Measurements from ENCODE around the gene ADCY9. TPM values are rescaled to one million over a fixed set of nuclear protein-coding genes. Genes with fewer than 3 reads are reported as not detected.

The ADCY9 gene
- total and polyA plus RNA-seq, 12 donors, result 2.3 to 37.6 (median 17.8) TPM

DNA sequence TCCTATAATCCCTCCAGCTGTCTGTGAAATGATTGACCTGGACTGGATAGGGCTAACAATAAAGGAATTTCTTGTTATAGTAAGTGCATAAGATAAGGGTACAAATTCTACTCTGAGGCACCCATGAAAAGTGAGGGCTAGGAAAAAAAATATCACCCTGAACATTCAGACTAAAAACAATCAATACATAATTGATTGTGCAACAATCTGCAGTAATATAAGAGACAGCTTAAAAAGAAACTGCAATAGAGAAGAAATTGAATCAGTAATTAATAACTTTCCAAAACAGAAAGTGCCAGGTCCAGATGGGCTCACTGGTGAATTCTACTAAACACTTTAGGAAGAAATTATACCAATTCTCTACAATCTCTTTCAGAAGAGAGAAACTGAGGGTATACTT is 191.5 kb downstream of the ADCY9 start:
- Histone ChIP-seq H3K27ac (no peak overlapping the region), H3K9me3 (replicated peaks in 1 of 3) (no peaks in the 10 kb centered on the region), H3K27me3 (no peaks in the 10 kb centered on the region), H3K4me3 (no peak overlapping the region), H3K36me3 (replicated peaks in 1 of 2) (no peaks in the 10 kb centered on the region), H3K4me1 (replicated peaks in 1 of 2) (no peaks in the 10 kb centered on the region)
- intact Hi-C loops (cut with DNase I), result no loop called here
- DNase-seq, result no peak
- no peak for TF ChIP-seq POLR2A (IDR thresholded peaks at IDR 0.05)
- TF ChIP-seq, protein P1, sequence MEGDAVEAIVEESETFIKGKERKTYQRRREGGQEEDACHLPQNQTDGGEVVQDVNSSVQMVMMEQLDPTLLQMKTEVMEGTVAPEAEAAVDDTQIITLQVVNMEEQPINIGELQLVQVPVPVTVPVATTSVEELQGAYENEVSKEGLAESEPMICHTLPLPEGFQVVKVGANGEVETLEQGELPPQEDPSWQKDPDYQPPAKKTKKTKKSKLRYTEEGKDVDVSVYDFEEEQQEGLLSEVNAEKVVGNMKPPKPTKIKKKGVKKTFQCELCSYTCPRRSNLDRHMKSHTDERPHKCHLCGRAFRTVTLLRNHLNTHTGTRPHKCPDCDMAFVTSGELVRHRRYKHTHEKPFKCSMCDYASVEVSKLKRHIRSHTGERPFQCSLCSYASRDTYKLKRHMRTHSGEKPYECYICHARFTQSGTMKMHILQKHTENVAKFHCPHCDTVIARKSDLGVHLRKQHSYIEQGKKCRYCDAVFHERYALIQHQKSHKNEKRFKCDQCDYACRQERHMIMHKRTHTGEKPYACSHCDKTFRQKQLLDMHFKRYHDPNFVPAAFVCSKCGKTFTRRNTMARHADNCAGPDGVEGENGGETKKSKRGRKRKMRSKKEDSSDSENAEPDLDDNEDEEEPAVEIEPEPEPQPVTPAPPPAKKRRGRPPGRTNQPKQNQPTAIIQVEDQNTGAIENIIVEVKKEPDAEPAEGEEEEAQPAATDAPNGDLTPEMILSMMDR (IDR thresholded peaks at IDR 0.05), result no peak

DNA sequence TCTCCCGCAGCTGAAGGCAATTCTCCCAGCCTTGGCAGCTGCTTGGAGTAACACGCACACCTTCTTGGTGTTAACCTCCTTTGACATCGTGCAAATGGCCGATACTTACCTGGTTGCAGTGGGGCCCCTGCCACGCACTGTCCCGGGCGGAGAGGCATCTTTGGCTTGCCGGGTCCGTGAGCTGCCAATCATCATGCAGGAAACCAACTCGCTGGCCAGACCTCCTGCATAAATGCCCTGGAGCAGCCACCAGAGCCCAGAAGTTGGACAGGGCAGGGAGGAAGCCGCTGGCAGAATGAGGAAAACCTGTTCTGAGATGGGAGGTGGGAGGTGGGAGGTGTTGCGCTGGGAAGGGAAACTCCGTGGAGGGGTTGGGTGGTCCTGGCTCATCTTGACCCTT is 194.0 kb downstream of the ADCY9 start:
- Histone ChIP-seq H3K27me3 (no peaks in the 10 kb centered on the region), H3K4me1 (replicated peaks in 1 of 2) (no peaks in the 10 kb centered on the region), H3K4me3 (no peak overlapping the region), H3K27ac (no peak overlapping the region), H3K36me3 (replicated peaks in 1 of 2) (no peaks in the 10 kb centered on the region), H3K9me3 (replicated peaks in 1 of 3) (no peaks in the 10 kb centered on the region)
- intact Hi-C loops (cut with DNase I), result no loop called here
- WGBS, 4 donors, result 54 to 72% (median 65%) methylated on average over 7 to 13 of the region's 13 CpGs
- TF ChIP-seq, protein P1 (IDR thresholded peaks at IDR 0.05), result no peak
- no peak for TF ChIP-seq POLR2A (IDR thresholded peaks at IDR 0.05)
- no peak for DNase-seq

DNA sequence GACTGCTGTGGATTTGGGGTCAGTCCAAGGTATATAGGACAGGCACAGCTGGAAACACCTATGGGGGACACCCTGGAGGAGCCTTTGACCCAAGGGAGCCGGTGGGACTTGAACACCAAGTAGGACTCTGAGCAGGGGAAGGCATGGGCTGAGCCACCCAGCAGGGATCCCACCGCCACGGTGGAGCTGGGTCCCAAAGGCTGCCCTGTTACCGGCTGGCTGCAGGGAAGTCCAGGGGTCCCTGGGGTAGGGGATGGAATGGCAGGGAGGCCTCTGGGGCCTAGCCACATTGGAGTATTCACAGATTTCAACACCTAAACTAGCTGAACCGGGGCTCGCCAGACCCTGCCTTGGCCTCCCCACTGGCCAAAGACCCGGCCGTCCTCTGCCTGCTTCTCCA is 196.0 kb downstream of the ADCY9 start:
- DNase-seq, result no peak
- Histone ChIP-seq H3K4me3 (no peak overlapping the region), H3K27me3 (no peaks in the 10 kb centered on the region), H3K9me3 (replicated peaks in 1 of 3) (no peaks in the 10 kb centered on the region), H3K27ac (no peak overlapping the region), H3K4me1 (replicated peaks in 1 of 2) (no peaks in the 10 kb centered on the region), H3K36me3 (replicated peaks in 1 of 2) (no peaks in the 10 kb centered on the region)
- intact Hi-C loops (cut with DNase I), result no loop called here
- TF ChIP-seq POLR2A (IDR thresholded peaks at IDR 0.05), result no peak
- TF ChIP-seq, protein P1 (IDR thresholded peaks at IDR 0.05), result no peak
- 78 to 87% (median 81%) methylated on average over 3 to 8 of the region's 8 CpGs for WGBS, 4 donors

DNA sequence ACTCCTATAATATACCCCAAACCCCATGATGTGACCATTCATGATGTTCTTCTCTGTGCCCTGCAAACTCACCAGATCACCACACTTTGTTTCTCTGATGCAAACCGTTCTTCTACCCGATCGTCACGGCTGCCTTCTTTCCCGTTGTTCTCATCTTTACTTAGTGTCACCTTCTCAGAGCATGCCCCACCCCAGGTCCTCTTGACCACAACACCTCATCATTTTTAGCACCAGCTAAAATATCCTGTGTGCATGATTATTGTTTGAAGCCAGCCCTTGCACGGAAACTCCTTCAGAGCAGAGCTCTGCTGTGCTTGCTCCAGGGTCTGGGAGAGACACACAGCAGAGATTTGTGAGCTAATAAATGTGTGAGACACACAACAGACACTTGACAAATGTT is 196.8 kb downstream of the ADCY9 start:
- no peaks in the 10 kb centered on the region for H3K9me3 ChIP-seq (replicated peaks in 1 of 3)
- no peak overlapping the region for H3K27ac ChIP-seq
- intact Hi-C loops (cut with DNase I), result no loop called here
- H3K27me3 ChIP-seq, result no peaks in the 10 kb centered on the region
- no peaks in the 10 kb centered on the region for H3K4me1 ChIP-seq (replicated peaks in 1 of 2)
- no peak overlapping the region for H3K4me3 ChIP-seq
- 75 to 81% (median 80%) methylated on average over 6 of the region's 6 CpGs for WGBS, 4 donors
- no peaks in the 10 kb centered on the region for H3K36me3 ChIP-seq (replicated peaks in 1 of 2)
- DNase-seq, result no peak
- TF ChIP-seq, protein P1 (IDR thresholded peaks at IDR 0.05), result no peak
- TF ChIP-seq POLR2A (IDR thresholded peaks at IDR 0.05), result no peak
